ENCODE results near the gene NAV3. TPM values are rescaled to one million over a fixed set of nuclear protein-coding genes. Genes with fewer than 3 reads are reported as not detected.
A peak's percentile ranks its signal among the peaks of the same experiment; 100 is the strongest.

NAV3 gene
- total RNA-seq, 1 donor from 2014 or later, result 1.5 TPM

GRCh38 chr12:78087363-78087675 lies 256.6 kb downstream of the NAV3 start:
- Histone ChIP-seq H3K36me3 (no peaks in the 10 kb centered on the region), H3K4me3 (no peak overlapping the region), H3K9me3 (replicated peaks) (no peaks in the 10 kb centered on the region), H3K27ac (replicated peaks) (no peak overlapping the region), H3K27me3 (ENCODE audit: low read depth) (no peaks in the 10 kb centered on the region), H3K4me1 (no peaks in the 10 kb centered on the region)
- intact Hi-C loops (cut with micrococcal nuclease), result no loop called here
- no peak for TF ChIP-seq CTCF (IDR thresholded peaks at IDR 0.05; ENCODE audit: borderline replicate concordance)
- no peak for DNase-seq

- DNase-seq, result no peak
- H3K4me3 ChIP-seq, result peak overlapping the region; percentile 50
- no peak for TF ChIP-seq CTCF (IDR thresholded peaks at IDR 0.05; ENCODE audit: borderline replicate concordance)
- intact Hi-C loops (cut with micrococcal nuclease), result no loop called here
- H3K27me3 ChIP-seq (ENCODE audit: low read depth), result no peaks in the 10 kb centered on the region
- H3K27ac ChIP-seq (replicated peaks), result peak overlapping the region; percentile 39
- H3K36me3 ChIP-seq, result no peaks in the 10 kb centered on the region
- H3K9me3 ChIP-seq (replicated peaks), result no peaks in the 10 kb centered on the region
- no peaks in the 10 kb centered on the region for H3K4me1 ChIP-seq
These were observed 257.7 kb downstream of the NAV3 start for GRCh38 chr12:78088391-78088832.

- no peaks in the 10 kb centered on the region for H3K27me3 ChIP-seq (ENCODE audit: low read depth)
- H3K9me3 ChIP-seq (replicated peaks), result no peaks in the 10 kb centered on the region
- intact Hi-C loops (cut with micrococcal nuclease), result no loop called here
- no peak for DNase-seq
- H3K27ac ChIP-seq (replicated peaks), result no peak overlapping the region
- H3K4me1 ChIP-seq, result no peaks in the 10 kb centered on the region
- no peak for TF ChIP-seq CTCF (IDR thresholded peaks at IDR 0.05; ENCODE audit: borderline replicate concordance)
- no peak overlapping the region for H3K4me3 ChIP-seq
- H3K36me3 ChIP-seq, result no peaks in the 10 kb centered on the region
These were observed 259.6 kb downstream of the NAV3 start for GRCh38 chr12:78090266-78090665.

GRCh38 chr12:78095623-78096022 lies 264.9 kb downstream of the NAV3 start:
- H3K4me3 ChIP-seq, result no peak overlapping the region
- no peaks in the 10 kb centered on the region for H3K9me3 ChIP-seq (replicated peaks)
- H3K36me3 ChIP-seq, result no peaks in the 10 kb centered on the region
- no peak for TF ChIP-seq CTCF (IDR thresholded peaks at IDR 0.05; ENCODE audit: borderline replicate concordance)
- no peak for DNase-seq
- H3K27me3 ChIP-seq (ENCODE audit: low read depth), result no peaks in the 10 kb centered on the region
- intact Hi-C loops (cut with micrococcal nuclease), result no loop called here
- no peak overlapping the region for H3K27ac ChIP-seq (replicated peaks)
- no peaks in the 10 kb centered on the region for H3K4me1 ChIP-seq

- DNase-seq, result no peak
- no peak overlapping the region for H3K27ac ChIP-seq (replicated peaks)
- H3K4me1 ChIP-seq, result no peaks in the 10 kb centered on the region
- H3K9me3 ChIP-seq (replicated peaks), result no peaks in the 10 kb centered on the region
- intact Hi-C loops (cut with micrococcal nuclease), result no loop called here
- TF ChIP-seq CTCF (IDR thresholded peaks at IDR 0.05; ENCODE audit: borderline replicate concordance), result no peak
- no peaks in the 10 kb centered on the region for H3K27me3 ChIP-seq (ENCODE audit: low read depth)
- no peak overlapping the region for H3K4me3 ChIP-seq
- H3K36me3 ChIP-seq, result no peaks in the 10 kb centered on the region
These were observed 266.4 kb downstream of the NAV3 start for GRCh38 chr12:78096909-78097597.

All from left ventricle myocardium inferior (tissue), 1 donor.